Rectal smooth muscle tissue (tissue), 1 donor: ENCODE results near the gene MYADML2.
A peak's percentile ranks its signal among the peaks of the same experiment; 100 is the strongest.

Source experiments
- H3K27ac ChIP-seq: one replicate; pipeline ENCODE4 v1.7.0; 2013; ENCODE audit warnings: low read depth, low read length, inconsistent platforms
- H3K27me3 ChIP-seq: one replicate; pipeline ENCODE4 v1.7.0; 2013; ENCODE audit warnings: low read length; ENCODE audit not compliant: control insufficient read depth, insufficient read depth
- H3K36me3 ChIP-seq: one replicate; pipeline ENCODE4 v1.7.0; 2013; ENCODE audit warnings: low read length; ENCODE audit not compliant: control insufficient read depth, insufficient read depth
- H3K4me1 ChIP-seq: one replicate; pipeline ENCODE4 v1.7.0; 2013; ENCODE audit warnings: low read length; ENCODE audit not compliant: control insufficient read depth, insufficient read depth
- H3K4me3 ChIP-seq: one replicate; pipeline ENCODE4 v1.7.0; 2013; ENCODE audit warnings: low read length
- H3K9ac ChIP-seq: one replicate; pipeline ENCODE4 v1.7.0; 2013; ENCODE audit warnings: low read length

The MYADML2 gene

GRCh38 chr17:81968850-81969812, 22.1 kb upstream of the MYADML2 start:
- Histone ChIP-seq H3K36me3 (no peaks in the 10 kb centered on the region), H3K9ac (no peak overlapping the region), H3K4me1 (peaks cover 4% of the 10 kb centered on the region), H3K27me3 (no peaks in the 10 kb centered on the region), H3K4me3 (no peak overlapping the region), H3K27ac (no peak overlapping the region)

- Histone ChIP-seq H3K27ac (no peak overlapping the region), H3K4me1 (peaks cover 4% of the 10 kb centered on the region), H3K9ac (no peak overlapping the region), H3K27me3 (peaks cover 4% of the 10 kb centered on the region), H3K36me3 (no peaks in the 10 kb centered on the region), H3K4me3 (peak overlapping the region; percentile 48)
Measured at GRCh38 chr17:81968396-81968745, 21.3 kb upstream of the MYADML2 start.

GRCh38 chr17:81967533-81968395, 20.7 kb upstream of the MYADML2 start:
- no peak overlapping the region for H3K9ac ChIP-seq
- H3K36me3 ChIP-seq: no peaks in the 10 kb centered on the region
- H3K4me1 ChIP-seq: peaks cover 4% of the 10 kb centered on the region
- H3K27ac ChIP-seq: no peak overlapping the region
- H3K4me3 ChIP-seq: peak overlapping the region; percentile 48
- H3K27me3 ChIP-seq: peaks cover 9% of the 10 kb centered on the region

GRCh38 chr17:81967244-81967532, 20.2 kb upstream of the MYADML2 start:
- Histone ChIP-seq H3K4me3 (peak overlapping the region; percentile 7), H3K27ac (no peak overlapping the region), H3K27me3 (peaks cover 12% of the 10 kb centered on the region)

GRCh38 chr17:81966343-81967243, 19.6 kb upstream of the MYADML2 start:
- Histone ChIP-seq H3K27me3 (peaks cover 18% of the 10 kb centered on the region), H3K9ac (no peak overlapping the region), H3K4me1 (peaks cover 4% of the 10 kb centered on the region), H3K27ac (no peak overlapping the region), H3K4me3 (peak overlapping the region; percentile 7), H3K36me3 (no peaks in the 10 kb centered on the region)

More at GRCh38 chr17:81967244-81967532, 20.2 kb upstream of the MYADML2 start:
- peaks cover 4% of the 10 kb centered on the region for H3K4me1 ChIP-seq
- H3K9ac ChIP-seq: no peak overlapping the region
- no peaks in the 10 kb centered on the region for H3K36me3 ChIP-seq

GRCh38 chr17:81964081-81964849, 17.2 kb upstream of the MYADML2 start:
- H3K4me3 ChIP-seq: no peak overlapping the region
- H3K4me1 ChIP-seq: peaks cover 4% of the 10 kb centered on the region
- no peaks in the 10 kb centered on the region for H3K36me3 ChIP-seq
- no peak overlapping the region for H3K27ac ChIP-seq
- peaks cover 26% of the 10 kb centered on the region for H3K27me3 ChIP-seq
- H3K9ac ChIP-seq: no peak overlapping the region

- H3K4me1 ChIP-seq: no peaks in the 10 kb centered on the region
- no peak overlapping the region for H3K4me3 ChIP-seq
- no peaks in the 10 kb centered on the region for H3K36me3 ChIP-seq
- peaks cover 35% of the 10 kb centered on the region for H3K27me3 ChIP-seq
- no peak overlapping the region for H3K9ac ChIP-seq
- H3K27ac ChIP-seq: no peak overlapping the region
Measured at GRCh38 chr17:81962499-81963441, 15.7 kb upstream of the MYADML2 start.

- Histone ChIP-seq H3K4me1 (no peaks in the 10 kb centered on the region), H3K27me3 (peaks cover 35% of the 10 kb centered on the region), H3K4me3 (no peak overlapping the region), H3K36me3 (no peaks in the 10 kb centered on the region), H3K9ac (no peak overlapping the region), H3K27ac (no peak overlapping the region)
Measured at GRCh38 chr17:81961521-81962498, 14.8 kb upstream of the MYADML2 start.

GRCh38 chr17:81961087-81961511, 14.1 kb upstream of the MYADML2 start, which contains the start of gene NOTUM:
Gene NOTUM, minus strand, starts transcription at chr17:81961187. Its CDS starts 278 bp downstream, at chr17:81960909.
- Histone ChIP-seq H3K36me3 (no peaks in the 10 kb centered on the region), H3K4me3 (peak within 1 kb of the TSS; percentile 21), H3K4me1 (no peaks in the 10 kb centered on the region), H3K9ac (no peak within 1 kb of the TSS), H3K27ac (no peak within 1 kb of the TSS), H3K27me3 (peaks cover 38% of the 10 kb centered on the region)
